DMS79 (cell line): ENCODE results near the gene LGALS7.

Experiments
- DNase-seq: peaks from one replicate; lab custom pipeline; 2025; lab: John Stamatoyannopoulos, UW

Gene LGALS7

DNA sequence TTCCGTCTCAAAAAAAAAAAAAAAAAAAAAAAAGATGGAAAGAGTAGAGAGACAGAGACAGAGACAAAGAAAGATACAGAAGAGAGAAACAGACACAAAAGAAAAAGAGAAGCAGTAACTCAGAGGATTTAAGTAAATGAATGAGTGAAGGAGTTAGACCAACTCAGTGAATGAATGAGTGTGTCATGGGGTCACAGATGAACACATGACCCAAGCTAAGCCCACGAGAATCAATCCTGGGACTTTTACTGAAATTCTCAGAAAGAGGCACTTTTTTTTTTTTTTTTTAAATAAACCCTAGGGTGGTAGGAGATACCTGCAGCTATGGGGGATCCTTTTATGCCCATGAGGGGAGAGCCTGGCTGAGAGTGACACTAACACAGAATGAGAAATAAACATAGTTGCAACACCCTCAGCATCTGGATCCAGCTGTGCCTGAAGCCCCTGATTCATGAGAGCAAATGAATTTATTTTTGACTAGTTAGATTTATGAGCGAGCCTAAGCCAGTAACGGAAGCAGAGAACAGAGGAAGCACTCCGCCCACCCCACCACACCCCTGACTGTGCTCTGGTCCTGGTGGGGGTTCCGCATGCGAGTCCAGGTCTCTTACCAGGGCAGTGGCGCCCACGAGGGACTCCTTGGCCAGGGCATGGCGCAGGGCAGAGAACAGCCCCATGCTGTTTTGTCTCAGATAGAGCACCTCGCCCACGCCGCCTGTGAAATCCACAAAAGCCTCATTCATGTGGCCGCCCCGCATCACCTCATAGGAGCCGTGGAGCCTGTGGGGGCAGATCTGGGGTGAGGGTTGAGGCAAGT lies 33.7 kb downstream of the LGALS7 start:
- no peak for DNase-seq

DNA sequence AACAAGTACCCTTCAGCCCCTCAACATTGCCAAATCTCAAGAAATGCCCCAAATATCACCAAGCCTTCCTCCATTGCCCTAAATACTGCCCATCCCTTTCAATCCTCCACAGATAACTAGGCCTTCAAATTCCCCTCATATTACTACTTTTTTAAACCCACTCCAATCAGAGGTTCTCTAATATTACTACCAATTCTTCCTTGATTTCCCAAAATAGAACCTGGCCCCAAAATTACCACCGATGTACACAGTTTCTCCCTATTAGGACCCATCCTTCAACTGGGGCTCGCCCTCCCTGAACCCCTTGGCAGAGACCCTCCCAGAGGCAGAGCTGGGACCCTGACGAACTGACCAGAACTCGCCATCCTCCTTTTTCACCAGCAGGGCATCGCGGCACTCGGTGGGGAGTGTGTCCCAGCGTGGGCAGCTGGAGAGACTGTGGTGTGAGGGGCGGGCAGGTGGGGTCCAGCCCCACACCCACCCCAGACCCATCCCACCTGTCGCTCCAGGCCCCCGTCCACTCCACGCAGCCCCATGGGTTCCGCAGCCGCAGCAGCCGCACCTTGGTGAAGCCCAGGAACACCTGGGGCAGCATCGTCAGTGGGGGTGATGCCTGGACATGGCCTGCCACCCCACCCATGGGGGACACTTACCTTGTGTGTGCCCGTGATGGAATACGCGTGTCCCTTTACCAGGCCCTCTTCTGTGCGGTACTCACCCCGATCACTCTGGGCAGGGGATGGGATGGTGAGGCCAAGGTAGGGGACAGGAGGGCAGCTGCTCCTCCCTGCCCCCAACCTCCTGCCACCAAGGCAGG lies 35.2 kb downstream of the LGALS7 start:
- DNase-seq = no peak

DNA sequence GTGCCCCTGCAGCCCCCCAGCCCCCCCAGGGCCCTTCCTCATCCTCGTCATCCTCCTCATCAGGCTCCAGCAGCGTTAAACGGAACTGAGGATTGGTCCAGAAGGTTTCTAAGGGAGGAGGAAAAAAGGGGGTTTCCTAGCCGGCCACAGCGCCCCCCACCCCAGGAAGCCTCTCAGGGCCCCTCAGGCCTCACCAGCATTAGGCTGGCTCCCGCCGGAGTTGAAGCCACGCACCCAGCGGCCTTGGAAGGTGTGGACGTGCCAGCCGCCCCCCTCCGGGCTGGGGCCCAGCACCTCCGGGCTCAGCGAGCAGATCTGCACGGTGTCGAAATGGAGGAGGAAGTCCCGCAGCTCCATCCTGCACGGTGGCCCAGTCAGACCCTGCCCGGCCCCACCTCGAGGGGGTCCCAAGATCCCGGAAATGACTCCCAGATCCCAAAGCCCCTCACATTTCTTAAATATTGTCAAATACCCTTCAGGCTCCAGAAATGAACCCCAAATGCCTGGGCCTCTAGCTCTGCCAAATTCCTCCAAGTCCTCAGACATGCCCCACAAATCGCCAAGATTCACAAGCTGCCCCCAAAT lies 35.9 kb downstream of the LGALS7 start:
- no peak for DNase-seq

DNA sequence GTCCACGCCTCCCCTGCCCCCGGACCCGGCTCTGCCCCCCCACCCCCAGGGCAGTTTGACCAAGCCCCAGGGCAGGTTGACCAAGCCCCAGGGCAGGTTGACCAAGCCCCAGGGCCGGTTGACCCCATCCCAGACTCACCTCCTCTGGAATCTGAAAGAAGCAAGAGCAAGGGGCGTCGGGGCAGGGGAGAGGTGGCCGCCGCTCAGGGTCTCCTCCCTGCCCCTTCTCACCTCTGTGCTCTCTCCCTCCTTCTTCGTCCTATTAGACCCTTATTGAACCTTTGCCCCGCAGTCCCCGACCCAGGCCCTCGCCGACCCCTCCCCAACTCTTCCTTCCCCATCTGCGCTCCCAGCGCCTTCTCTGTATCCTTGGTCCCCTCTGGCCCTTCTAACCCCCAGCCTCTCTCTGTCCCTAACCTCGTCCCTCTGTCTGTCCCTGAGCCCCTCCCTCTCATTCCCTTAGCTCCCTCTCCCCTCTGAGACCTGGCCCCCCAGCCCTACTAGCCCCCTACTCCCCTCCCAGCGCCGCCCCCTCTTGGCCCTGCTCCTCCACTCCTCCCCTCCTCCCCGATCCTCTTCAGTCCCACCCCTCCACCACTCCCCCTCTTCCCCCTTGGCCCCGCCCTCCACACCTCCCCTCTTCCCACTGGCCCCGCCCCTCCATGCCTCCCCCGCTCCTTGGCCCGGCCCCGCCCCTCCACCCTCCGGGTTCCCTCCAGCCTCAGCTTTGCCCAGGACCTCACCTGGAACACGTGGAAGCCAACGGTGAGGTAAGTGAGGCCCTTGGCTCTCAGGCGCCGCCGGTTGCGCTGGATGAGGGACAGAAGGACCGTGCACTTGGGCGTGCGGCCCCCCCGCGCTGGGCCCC lies 36.7 kb downstream of the LGALS7 start:
- DNase-seq = peak; percentile 36

DNA sequence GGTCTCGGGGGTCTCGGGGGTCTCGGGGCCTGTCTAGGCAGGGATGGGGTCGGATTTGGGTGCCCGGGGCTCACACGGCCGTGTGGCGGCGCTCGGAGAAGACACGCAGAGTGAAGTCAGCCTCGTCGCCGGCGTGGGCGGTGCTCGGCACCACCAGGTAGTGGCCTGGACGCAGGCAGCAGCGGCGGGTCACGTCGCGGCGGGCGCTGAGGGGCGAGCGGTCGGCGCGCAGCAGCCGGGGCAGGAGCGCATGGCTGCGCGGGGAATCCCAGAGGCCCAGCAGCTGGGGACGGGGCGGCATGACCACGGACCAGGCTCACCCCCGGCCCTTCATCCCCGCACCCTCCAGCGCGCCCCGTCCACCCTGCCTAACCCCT lies 37.3 kb downstream of the LGALS7 start:
- DNase-seq = no peak

DNA sequence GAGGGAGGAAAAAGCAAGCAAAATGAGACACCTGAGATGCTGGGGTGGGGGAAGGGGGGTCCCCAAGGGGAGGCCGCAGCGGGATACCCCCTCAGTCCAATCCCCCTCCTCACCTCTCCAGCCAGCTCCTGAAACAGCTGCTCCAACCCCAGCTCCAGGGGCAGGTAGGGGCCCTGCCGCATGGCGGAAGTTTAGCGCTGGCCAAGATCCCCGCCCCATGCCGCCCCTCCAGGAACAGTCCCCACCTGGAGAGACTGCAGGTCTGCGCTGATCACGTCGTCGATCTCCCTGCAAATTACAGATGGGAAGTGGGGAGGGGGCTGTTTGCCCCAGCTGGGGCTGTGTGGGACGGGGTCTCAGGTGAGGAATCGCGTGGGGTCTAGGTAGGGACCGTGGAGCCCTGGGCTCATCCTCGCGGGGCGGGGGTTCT lies 38.0 kb downstream of the LGALS7 start:
- DNase-seq = no peak

DNA sequence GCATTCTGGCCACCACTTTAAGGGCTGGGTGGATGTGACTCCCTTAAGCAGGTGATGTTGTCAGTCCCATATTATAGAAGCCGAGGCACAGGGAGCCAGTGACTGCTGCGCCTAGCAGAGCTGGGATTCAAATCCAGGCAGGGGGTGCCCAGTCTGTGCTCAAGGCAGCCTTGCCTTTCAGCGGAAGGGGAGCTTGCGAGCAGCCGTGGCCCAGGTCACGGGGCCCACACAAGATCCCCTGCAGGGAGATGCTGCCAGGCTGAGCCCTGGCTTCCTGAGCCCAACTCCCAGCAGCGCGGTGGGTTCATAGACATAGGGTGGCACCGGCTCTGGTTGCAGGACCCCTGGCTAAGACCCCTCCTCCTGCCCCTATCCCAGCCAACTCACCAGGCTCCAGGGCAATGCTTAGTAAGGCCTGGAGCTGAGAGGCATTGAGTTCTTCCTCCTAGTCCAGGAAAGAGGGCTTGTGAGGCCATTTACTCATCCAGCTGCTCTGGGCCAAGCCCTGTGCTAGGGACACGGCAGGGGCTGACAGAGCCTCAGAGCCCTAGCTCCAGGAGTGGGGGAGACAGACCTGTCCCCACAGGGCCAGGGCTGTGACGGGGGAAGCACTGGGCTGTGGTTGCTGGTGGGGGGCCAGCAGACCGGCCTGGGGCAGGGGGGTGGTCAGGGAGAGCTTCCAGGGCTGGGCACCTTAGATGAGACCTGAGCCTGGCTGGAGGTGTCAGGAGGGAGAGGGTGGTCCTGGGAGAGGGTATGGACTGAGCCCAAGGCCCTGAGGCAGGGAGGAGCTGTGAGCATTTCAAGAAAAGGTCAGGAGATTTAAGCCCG lies 38.7 kb downstream of the LGALS7 start:
- DNase-seq = no peak

DNA sequence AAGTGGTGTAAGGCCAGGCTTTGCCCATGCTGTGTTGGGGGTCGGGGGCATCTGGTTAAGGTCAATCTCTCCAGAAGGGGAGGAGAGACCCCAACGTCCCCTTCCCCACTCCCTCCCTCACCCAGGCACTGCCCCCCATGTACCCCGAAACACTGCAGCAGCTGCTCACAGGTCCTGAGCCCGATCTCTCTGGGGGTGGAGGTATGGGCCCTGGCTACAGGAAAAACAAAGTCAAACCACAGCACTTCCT lies 39.2 kb downstream of the LGALS7 start:
- no peak for DNase-seq

DNA sequence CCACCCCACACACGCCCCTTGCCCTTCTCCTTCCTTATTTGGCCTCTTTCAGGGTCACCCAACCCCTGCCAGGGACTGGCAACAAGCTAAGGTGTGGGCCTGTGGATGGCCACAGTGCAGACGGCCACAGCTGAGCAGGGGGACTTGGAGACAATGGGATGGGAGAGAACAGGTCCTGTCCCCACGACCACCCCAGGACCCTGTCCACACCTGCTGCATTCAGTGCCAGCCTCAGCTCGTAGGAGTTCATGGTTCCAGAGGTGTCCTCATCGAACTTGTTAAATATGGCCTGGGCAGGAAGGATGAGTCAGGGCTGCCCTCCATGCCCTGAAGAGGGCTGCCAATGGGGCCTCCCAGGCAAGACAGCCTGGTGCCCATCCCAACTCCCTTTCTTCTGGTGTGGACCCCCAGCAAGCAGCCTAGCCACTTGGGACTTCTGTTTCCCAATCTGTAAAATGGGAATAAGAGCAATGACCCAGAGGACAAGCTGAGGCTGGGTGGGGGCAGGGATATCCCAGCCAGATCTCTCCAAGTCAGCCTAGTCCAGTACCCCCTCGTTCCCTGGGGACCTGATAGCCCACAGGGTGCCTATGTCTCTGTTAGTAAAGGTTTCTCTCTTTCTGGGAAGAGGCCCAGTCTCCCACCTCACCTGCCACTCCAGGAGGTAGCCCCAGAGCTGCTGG lies 39.7 kb downstream of the LGALS7 start:
- no peak for DNase-seq

DNA sequence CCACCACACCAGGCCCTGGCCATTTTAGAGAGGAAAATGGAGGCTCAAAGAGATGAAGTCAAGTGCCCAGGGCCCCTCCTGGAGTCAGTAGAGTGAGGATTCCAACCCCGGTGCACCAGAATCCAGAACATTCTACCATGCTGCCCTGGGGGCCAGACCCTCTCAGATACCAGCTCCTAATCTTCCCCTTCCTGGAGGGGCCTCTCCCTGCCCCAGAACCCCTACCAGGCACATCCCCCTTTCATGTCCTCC lies 40.1 kb downstream of the LGALS7 start:
- no peak for DNase-seq

DNA sequence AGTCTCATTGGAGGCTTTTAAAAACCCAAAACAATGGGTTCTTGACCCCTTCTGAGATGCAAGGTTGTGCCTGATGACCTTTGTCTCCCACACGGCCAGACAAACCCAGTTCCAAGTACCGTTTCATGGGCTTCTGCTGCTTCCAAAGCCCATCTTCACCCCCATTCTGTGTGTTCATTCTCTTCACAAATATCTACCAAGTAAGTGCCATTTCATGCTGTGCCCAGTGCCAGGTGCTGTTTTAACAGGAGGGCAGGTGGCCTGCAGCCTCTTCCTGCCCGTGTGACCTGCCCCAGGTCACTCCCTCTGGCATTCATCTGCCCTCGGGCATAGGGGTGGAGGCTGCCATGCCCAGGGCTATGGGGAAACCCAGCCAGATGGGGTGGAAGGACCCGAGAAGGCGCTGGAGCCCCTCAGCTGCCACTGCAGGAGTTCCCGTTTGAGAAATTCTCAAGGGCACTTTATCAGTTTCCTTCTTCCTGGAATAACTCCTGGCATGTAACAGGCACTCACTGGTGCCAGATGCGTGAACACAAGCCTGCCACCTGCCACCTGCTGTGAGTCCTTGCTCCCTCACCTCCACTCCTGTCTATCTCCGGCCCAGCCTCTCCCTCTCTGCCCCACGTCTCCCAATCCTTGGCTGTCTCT lies 41.5 kb downstream of the LGALS7 start:
- DNase-seq = peak; percentile 85

DNA sequence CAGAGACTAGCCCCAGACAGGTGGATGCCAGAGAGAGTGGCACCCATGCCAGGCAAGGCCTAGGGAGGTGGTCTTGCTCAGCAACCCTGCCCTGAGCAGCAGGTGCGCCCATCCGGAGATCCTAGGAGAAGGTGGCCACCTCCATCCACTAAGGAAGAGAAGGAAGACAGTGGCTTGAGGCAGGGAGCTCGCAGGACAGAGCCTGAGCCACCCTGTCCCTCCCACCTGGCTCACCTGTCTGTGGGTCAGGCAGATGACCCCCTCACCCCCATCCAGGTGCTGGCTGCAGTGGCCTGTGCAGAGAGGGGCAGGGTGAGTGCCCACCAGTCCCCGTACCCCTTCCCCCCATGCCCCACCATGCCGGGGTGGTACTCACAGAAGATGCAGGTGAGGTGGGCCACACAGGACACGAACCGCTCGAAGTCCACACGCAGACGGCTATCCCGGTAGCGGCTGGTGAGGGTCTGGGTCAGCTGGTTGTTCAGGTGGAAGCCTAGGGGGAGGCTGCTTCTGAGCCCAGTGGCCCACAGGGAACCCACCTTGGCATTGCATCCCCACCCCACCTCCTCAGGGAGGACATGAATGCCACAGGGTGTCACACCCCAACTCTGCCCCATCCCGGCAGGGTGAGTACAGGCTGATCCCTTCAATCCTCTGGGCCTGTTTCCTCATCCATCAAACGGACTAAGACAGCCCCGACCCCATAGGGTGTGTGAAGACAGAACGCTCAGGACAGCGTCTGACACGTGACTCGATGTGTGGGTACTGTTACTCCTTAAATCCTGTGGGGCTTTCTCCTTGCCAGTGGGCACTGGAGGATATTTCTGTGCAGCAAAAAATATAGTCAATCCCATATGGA lies 42.4 kb downstream of the LGALS7 start:
- no peak for DNase-seq

DNA sequence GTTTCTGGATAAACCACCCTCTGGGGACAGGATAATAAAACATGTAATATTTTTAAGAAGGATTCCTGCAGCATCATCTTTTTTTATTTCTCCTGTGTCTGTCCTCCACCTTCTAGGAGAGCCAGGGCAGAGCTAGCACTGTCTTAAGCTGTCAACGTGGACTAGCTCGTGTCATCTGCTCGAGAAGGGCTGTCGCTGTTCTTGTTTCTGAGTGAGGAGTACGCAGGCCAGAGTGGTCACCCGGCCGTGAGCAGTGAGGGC lies 42.9 kb downstream of the LGALS7 start:
- no peak for DNase-seq

DNA sequence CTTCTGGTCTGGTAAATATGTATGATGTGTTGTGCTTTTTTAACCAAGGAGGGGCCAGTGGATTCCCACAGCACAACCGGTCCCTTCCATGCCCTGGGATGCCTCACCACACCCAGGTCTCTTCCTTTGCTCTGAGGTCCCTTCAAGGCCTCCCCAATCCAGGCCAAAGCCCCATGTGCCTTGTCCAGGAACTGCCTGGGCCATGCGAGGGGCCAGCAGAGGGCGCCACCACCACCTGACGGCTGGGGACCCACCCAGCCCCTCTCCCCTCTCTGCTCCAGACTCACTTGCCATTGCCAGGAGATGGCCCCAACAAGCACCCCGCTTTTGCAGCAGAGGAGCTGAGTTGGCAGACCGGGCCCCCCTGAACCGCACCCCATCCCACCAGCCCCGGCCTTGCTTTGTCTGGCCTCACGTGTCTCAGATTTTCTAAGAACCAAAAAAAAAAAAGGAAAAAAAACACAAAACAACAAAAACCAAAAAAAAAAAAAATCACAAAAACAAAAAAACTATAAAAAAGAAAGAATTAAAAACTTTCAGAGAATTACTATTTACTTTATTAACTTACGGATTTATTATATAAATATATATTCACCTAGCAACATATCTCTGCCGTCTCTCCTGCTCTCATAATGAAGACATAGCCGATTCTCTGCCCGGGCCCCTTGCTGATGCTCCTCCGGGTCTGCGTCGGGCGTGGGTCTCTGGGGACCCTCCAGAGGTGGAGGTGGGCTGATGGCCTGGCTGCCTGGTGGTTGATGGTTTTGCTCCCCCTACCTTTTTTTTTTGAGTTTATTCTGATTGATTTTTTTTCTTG lies 43.5 kb downstream of the LGALS7 start:
- DNase-seq = peak; percentile 7

DNA sequence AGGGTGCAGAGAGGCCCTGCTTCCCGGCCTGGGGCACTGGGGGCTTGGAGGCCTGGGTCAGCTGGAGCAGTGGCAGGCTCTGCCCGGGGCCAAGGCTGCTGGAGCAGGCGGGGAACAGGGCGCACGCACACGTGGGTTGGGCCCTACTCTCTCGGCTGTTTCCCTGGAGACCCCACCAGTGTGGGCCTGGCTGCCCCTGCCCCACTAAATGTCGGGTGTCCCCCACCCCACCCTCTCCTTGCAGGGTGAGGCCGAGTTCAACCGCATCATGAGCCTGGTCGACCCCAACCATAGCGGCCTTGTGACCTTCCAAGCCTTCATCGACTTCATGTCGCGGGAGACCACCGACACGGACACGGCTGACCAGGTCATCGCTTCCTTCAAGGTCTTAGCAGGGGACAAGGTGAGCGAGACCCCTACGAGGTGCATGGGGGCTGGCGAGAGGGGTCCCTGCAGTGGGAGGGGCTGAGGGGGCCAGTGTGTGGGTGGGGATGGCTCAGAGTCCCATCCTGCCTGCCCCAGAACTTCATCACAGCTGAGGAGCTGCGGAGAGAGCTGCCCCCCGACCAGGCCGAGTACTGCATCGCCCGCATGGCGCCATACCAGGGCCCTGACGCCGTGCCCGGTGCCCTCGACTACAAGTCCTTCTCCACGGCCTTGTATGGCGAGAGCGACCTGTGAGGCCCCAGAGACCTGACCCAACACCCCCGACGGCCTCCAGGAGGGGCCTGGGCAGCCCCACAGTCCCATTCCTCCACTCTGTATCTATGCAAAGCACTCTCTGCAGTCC lies 44.4 kb downstream of the LGALS7 start:
- no peak for DNase-seq

DNA sequence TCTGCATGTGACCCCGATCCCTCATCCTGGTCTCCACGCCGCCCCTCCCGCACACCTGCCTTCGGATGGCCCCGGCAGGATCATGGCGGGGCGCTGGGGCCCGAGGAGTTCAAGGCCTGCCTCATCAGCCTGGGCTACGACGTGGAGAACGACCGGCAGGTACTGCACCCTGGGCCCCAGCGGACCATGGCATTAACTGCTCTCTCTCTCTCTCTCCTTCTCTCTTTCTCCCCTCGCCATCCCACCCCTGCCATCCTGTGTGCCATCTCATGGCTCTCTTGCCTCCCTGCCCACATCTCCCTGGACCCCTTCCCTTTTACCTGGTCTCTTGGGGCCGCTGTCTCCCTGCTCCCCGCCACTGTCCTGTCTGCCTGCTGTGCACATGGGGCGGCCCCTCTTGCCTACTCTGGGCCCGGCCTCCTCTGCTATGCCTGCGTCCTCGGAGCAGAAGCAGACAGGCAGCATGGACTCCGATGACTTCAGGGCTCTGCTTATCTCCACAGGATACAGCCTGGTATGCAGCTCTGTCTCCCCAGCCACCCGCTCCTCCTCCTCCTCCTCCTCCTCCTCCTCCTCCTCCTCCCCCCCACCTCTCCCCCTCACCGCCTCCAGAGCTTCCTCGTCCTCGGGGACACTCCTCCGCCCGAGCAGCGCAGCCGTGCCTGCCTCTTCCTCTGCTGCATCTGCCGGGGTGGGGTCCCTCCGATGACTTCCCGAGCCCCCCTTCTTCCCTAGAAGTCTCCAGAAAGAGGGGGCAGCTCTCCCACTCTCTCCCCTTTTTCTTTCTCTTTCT lies 45.3 kb downstream of the LGALS7 start:
- DNase-seq = no peak

DNA sequence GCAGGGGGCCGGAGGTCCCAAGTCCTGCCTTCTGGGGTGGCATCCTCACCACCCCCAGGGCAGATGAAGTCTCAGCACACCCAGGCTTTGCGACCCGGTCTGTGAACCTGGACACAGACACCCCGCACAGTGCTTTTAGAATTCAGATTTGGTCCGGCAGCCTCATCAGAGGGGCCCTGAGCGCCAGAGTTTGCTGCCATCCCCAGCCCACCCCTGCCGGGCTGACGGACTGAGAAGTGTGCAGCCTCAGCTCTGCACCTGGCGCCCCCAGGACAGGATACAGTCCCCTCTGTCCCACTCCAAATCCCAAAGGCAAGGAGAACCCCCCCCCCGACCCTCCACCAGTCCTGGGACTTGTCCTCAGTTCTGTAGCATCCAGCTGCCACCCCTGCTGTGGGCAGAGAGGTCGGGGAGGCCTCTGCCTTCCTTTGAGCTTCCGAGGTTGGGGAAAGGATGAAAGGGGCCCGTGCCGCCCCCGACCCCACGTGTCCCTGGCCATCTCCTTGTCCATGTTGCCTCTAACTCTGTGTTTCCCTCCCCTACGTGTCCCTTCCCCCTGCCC lies 45.9 kb downstream of the LGALS7 start:
- no peak for DNase-seq
